HG02798 (cell line): ENCODE results near the gene GALK2.
"Not testable (repeated sequence)": the region's sequence is repeated elsewhere in the genome, so short reads cannot be mapped to it uniquely, and the experiment has no call there.

Experiments
- ATAC-seq: cut with Tn5 transposase; IDR thresholded peaks from one replicate; pipeline ENCODE4 v1.9.1; 2021; ENCODE audit warnings: mild to moderate bottlenecking; ENCODE audit not compliant: unreplicated experiment, poor library complexity

Gene GALK2

DNA sequence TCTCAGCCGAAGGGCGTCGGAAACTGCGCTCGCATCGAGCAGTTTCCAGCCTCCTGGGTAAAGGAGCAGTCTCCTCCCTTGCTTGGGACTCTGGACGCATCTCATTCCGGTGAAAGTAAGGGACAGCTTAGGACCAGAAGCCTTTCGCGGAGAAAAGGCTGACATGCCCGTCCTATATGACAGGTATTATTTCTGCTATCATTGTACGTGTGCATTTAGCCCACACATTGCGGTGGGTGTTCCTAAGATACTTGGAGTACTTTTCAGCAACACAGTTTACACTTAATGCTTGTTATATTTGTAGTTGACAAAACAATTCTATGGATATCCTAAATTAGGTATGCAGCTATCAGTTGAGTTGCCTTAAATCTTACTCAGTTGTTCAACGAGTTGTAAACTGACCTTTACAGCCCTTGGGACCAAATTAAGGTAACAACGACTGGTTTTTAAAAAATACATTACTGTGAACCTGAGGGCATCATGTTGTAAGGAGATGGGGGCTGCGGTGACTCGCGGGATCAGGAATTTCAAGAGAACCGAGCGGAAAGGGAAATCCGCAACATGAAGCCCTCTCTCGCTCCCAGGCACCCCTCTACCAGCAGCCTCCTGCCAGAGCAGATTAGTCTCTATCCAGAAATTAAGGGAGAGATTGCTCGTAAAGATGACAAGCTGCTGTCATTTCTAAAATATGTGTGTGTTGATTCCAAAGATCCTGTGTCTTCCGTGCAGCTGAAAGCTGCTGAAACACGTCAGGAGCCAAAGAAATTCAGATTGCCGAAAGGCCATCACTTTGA lies 14.0 kb upstream of the GALK2 start:
- no peak for ATAC-seq

DNA sequence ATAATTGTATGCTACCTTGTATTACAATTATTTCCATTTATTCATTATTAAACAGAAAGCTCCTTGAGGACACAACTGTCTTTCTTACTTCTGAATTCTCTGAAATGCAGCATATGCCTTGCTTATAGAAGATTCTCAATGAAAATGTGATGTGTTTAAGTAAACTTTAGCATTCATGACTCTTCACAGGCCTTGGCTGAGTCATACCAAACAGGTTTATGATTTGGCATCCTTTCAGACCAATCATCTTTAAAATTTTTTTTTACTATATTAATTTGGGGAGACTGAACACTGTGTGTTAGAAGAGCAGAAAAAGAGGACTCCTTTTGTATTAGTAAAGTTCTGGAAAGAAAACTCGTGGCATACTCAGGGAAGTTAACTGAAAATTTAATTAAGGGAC lies 6.4 kb upstream of the GALK2 start:
- ATAC-seq, result no peak

DNA sequence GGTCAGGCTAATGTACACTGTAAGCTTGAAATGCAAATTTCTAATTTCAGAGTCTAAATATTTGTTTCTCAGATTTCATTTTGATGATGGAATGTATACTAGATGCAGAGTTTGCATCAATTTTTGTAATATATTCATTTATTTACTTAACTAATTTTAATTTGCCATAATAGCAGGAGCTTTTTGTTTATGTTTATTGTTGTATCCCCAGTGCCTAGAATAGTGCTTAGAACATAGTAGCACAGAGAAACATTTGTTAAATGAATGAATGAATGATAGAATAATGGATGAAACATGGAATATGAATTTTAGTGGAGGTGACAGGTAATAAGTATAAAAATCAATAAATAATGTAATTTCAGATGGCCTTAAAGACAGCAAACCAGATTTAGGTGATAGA lies 5.2 kb upstream of the GALK2 start:
- no peak for ATAC-seq

DNA sequence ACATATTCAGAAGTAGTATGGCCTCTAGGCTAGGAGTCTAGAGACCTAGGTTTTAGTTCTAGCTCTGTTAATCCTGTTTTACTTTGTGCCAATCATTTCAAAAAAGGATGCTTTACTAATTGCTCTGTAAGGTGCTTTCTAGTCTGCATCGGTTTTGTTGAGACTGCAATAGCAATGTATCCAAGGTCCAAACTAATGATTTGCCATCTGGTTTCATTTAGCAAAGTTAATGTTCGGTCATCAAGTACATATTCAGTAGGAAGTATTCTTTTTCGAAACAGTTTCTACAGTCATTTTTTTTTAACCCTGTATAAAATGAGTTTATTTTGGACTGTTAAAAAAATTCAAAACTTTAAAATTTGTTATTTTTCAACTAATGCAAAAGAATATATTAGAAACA lies 2.0 kb upstream of the GALK2 start:
- no peak for ATAC-seq

DNA sequence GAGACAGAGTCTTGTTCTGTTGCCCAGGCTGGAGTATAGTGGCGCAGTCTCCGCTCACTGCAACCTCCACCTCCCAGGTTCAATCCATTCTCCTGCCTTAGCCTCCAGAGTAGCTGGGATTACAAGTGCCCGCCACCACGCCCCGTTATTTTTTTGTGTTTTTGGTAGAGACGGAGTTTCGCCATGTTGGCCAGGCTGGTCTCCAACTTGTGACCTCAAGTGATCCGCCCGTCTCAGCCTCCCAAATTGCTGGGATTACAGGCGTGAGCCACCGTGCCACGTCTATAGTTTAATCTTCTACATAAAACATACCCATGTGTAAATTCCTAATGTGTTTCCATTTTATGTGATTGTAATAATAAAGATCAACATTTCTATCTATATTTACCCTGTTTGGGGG lies 1.7 kb downstream of the GALK2 start:
- ATAC-seq, result no peak

DNA sequence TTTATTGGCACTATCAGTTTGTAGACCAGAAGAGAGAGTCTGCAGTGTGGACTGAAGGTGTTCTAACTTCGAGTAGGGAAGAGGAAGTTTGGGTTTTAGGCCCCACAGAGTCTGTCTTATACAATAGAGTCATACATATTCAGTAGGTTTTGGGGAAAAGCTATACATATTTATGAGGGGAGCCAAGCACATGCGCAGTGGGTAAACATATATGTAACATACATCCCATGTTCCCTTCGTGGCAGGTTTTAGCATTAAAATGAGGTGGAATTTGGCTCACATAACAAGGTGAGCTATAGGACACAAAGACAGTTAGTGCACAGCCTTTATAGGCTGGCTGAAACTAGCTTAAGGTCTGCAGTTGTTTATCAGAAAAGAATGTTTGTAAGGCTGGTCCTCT lies 4.9 kb downstream of the GALK2 start:
- no peak for ATAC-seq

DNA sequence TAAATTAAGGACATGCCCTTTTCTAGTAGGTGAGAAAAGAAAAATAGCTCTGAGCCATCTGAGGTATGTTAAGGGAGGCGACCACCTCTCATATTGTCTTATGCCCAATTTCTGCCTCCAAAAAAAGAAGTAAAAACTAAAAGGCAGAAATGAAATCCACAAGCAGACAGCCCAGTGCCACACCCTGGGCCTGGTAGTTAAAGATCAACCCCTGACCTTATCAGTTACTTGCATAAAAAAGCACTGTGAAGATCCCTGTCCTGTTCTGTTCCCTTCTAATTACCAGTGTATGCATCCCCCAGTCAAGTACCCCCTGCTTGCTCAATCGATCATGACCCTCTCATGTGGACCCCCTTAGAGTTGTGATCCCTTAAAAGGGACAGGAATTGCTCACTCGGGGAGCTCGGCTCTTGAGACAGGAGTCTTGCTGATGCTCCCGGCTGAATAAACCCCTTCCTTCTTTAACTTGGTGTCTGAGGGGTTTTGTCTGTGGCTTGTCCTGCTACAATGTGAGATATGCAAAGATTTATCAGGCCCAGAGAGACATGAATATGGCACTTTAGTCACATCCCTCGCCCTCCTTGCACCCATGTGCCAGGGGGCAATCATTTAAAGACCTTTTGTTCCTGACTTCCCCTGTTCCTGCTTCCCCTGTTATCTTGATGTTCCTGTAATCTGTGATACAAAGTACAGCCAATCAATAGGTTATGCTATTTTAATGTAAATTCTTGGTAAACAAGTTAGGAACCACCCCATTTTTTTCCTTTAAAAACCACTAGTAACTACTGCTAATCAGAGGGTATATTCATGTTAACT lies 5.7 kb downstream of the GALK2 start:
- not testable (repeated sequence) for ATAC-seq

DNA sequence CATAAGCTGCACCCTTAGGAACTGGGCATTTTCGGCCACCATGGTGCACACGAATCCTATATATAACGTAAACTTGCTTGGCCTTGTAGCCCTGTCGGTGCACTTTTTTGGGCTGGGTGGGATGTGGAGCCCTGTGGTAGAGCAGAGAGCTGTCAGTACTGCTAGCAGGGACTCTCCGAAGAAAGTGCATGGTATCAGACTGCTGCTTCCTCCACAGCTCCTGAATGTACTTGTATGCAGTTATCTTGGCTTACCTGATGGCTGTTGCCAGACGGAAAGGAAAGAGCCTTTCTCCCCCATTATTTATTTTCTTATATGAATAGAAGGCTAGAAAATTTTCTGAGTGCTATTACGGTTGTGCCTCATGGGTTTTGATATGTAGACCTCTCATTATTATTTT lies 8.4 kb downstream of the GALK2 start:
- no peak for ATAC-seq

DNA sequence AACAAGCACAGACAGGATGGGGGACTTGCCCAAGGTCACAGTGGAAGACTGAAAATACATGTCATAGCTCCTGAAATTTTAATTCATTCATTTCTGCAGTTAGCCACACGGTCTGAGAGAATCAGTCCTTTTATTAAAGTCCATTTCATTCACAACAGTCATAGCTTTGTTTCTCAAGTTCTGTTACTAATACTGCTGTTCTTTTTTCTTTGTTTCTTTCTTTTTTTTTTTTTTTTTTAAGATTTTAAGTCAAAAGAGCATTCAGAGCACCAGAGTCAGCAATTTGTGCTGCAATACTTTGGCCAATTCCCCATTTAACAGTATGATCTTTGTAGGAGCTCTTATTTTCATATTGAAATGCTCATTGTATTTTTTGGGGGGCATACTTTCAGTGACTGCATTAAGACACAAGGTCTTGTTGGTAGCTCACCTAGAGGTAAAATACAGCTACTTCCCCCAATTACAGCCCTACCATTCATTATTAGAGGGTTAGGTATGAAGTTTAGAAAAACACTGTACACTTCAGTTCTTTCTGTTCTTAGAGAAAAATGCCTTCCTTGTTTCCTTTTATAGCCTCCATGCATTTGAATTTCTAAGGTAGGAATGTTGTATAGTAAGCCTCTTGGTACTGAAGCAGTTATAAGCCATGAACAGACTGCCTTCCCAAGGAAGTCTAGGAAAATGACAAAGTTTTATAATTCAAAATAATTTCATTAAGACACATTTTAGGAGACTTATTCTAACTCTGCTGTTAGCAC lies 9.6 kb downstream of the GALK2 start:
- no peak for ATAC-seq

DNA sequence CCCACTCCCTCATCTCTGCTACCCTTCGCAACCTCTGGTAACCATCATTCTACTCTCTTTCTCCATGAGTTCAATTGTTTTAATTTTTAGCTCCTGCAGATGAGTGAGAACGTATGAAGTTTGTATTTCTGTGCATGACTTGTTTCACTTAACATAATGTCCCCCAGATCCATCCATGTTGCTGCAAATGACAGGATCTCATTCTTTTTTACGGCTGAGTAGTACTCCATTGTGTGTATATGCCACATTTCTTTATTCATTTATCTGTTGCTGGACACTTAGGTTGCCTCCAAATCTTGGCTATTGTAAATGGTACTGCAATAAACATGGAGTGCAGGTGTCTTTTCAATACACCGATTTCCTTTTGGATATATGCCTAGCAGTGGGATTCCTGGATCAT lies 12.1 kb downstream of the GALK2 start:
- no peak for ATAC-seq

DNA sequence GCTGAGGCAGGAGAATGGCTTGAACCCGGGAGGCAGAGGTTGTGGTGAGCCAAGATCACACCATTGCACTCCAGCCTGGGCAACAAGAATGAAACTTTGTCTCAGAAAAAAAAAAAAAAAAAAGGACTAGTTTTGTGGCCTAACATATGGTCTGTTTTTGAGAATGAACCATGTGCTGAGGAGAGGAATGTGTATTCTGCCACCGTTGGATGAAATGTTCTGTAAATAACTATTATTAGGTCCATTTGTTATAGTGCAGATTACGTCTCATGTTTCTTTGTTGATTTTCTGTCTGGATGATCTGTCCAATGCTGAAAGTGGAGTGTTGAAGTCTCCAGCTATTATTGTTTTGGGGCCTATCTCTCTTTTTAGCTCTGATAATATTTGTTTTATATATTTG lies 13.7 kb downstream of the GALK2 start:
- ATAC-seq, result not testable (repeated sequence)

DNA sequence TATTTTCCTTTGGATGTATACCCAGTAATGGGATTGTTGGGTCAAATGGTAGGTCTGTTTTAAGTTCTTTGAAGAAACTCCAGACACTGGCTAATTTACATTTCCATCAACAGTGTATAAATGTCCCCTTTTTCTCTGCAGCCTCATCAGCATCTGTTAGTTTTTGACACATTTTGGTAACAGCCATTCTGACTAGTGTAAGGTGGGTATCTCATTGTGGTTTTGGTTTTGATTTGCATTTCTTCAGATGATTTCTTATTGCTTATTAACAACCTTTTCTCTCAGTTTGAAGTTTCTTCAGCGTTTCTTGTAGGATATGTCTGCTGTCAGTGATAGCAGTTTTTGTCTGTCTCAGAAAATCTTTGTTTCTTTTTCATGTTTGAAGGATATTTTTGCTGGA lies 15.4 kb downstream of the GALK2 start:
- peak; percentile 74 for ATAC-seq

DNA sequence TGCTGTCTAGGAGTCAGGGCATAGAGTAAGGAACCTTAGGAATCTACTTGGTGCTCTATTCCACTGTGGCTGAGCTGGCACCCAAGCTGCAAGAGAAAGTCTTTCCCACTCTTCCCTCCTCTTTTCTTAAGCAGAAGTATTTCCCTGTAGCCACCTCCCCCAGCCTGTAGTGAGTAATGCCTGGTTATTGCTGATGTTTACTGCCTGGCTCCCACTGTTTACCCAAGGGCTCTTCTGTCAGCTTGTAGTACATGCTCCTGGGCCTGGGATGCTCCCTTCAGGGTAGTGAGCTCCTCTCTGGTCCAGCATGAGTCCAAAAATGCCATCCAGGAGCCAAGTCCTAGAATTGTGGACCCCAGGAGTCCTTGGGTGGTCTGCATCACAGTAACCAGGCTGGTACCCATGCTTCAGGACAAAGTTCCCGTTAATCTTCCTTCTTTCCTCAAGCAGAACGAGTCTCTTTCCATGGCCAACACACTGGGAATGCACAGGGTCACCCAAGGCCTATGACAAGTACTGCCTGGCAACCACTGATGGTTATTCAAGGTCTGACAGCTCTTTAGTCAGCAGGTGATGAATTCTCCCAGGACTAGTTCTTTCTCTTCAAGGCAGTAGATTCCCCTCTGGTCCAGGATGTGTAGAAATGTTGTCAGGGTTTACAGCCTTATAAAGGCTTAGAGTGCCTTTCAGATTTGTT lies 17.6 kb downstream of the GALK2 start:
- ATAC-seq, result no peak

DNA sequence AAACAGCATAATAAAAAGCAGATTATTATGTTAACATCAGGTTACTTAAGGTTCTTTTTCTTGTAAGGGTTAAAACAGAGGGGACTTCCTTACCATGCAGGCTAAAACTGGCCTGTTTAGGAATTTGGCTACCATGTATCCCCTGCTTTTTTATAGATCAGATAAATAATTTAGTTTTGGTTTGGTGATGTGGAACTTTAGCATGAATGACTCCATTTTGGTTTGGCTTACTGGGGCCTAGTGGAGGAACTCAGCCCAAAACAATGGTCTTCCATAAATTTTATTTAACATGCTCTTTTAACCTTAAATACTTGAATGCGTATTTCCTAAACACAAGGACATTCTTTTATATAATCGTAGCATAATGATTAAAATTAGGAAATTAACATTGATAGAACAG lies 18.9 kb downstream of the GALK2 start:
- no peak for ATAC-seq

DNA sequence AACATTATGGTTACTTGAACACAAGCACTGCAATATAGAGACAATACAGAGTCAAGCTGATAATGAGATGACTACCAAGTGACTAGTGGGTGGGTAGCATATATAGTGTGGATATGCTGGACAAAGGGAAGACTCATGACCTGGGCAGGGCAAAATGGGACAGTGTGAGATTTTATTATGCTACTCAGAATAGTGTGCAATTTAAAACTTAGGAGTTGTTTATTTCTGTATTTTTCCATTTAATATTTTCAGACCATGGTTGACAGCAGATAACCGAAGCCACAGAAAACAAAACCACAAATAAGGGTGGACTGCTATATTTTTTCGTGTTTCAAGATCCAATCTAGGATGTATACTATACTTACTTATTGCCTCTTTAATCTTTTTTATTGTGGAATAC lies 19.6 kb downstream of the GALK2 start:
- ATAC-seq, result no peak

DNA sequence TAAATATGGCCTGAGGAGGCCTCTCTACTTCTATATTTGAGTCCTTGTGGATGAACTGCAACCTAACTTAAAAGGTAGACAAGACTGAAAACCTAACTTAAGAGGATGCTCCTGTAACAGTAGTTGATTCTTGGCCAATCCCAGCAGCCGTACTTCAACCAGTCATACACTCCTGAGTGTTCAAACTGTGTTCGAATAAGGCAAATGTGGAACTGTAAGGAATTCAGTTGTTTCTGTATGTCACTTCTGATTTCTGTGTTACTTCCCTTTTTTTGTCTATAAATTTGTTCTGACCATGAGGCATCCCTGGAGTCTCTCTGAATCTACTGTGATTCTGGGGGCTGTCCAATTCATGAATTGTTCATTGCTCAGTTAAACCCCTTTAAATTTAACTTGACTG lies 20.5 kb downstream of the GALK2 start:
- ATAC-seq, result no peak

DNA sequence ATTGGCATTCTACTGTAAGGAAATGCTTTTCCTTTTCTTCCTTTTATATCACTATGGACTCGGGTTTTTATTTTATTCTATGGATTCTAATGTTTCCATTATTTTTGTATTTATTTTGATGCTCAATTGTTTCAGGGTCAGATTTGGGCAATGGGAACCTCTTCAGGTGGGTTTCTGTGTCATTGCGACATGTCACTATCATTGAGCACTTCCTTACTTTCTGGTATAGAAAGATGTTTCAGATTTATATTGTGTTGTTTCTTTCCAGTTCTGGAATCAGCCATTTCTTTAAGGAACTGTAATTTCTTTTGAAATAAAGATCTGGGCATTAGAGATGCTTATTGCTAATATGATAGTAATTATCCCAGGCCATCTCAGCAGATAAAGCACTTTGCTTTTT lies 21.8 kb downstream of the GALK2 start:
- no peak for ATAC-seq

DNA sequence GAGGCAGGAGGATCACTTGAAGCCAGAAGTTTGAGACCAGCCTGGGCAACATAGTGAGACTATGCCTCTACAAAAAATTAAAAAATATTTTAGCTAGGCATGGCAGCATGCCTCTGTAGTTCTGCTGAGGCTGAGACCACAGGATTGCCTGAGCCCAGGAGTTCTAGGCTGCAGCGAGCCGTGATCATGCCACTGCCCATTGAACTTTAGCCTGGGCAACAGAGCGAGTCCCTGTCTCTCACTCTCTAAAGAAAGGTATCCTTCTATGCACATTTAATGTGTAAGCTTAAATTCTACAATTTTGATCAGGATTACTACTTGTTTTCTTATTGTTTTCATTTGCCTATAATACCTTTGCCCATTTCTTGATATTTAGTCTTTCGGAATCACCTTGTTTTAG lies 26.8 kb downstream of the GALK2 start:
- no peak for ATAC-seq

DNA sequence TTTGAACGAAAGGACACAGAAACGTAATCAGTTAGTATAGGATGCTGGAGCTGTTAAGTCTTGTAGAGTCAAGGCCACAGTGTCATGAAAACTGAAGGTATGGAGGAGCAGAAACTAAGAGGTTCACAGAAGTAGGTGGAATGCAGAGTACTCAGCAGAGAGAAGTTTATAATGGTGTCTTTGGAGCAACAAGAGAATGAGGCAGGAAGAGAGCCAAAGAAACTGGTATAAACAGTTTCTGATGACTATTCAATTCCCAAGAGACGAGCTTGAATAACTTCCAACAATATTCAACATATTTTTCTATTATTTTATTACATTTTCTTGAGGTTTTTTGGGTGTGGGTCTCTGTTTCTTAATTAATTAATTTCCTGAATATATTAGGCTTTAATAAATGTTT lies 29.6 kb downstream of the GALK2 start:
- no peak for ATAC-seq

DNA sequence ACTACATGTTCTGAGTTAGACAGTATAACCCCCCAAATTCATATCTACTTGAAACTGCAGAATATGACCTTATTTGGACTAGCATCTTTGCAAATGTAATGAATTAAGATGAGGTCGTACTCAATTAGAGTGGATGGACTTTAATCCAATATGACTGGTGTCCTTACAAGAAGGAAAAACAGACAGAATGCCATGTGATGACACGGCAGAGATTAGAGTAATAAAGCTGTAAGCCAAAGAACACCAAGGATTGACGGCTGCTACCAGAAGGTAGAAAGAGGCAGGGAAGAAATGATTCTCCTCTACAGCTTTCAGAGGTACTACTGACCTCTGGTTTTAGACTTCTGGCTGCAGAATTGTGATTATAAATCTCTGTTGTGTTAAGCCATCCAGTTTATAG lies 30.3 kb downstream of the GALK2 start:
- no peak for ATAC-seq

DNA sequence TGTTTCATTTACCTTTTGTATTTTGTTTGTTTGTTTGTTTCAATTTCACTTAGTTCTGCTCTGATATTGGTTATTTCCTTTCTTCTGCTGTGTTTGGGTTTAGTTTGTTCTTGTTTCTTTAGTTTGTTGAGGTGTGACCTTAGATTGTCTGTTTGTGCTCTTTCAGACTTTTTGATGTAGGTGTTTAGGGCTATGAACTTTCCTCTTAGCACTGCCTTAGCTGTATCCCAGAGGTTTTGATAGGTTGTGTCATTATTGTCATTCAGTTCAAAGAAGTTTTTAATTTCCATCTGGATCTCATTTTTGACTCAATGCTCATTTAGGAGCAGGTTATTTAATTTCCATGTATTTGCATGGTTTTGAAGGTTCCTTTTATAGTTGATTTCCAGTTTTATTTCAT lies 38.1 kb downstream of the GALK2 start:
- not testable (repeated sequence) for ATAC-seq
